Keratinocyte (primary cell): ENCODE results near the gene KCND2. TPM values are rescaled to one million over a fixed set of nuclear protein-coding genes. Genes with fewer than 3 reads are reported as not detected.

ENCODE experiments used
- DNase-seq: peaks from one replicate; pipeline ENCODE4 v3.0.0-alpha.2; 2011; ENCODE audit warnings: low read depth, missing footprints, low spot score
- FAIRE-seq: peaks from 2 replicates; lab custom pipeline; 2011; peaks lifted over from hg19 to GRCh38; lab: Jason Lieb, UNC
- H2AFZ ChIP-seq: 2 replicates; pipeline ENCODE4 v1.6.0; 2012; ENCODE audit warnings: low read length, control low read depth, inconsistent platforms; ENCODE audit not compliant: control insufficient read depth
- H3K27ac ChIP-seq: 2 replicates; pipeline ENCODE4 v1.5.1; 2011; ENCODE audit warnings: low read length; ENCODE audit not compliant: control insufficient read depth, insufficient read depth
- H3K27me3 ChIP-seq: 3 replicates; pipeline ENCODE4 v1.6.0; 2011; ENCODE audit warnings: low read length; ENCODE audit not compliant: control insufficient read depth, insufficient read depth; ENCODE audit errors: extremely low read depth
- H3K36me3 ChIP-seq, 2 experiments: 2 replicates in 1 of 2; 3 replicates in 1 of 2; pipeline ENCODE4 v1.5.1; 2011; ENCODE audit warnings: low read length in 2 of 2, mild to moderate bottlenecking in 1 of 2; ENCODE audit not compliant: control insufficient read depth in 2 of 2, insufficient read depth in 2 of 2; ENCODE audit errors: extremely low read depth in 1 of 2
- H3K4me1 ChIP-seq: 3 replicates; pipeline ENCODE4 v1.5.1; 2011; ENCODE audit warnings: low read length; ENCODE audit not compliant: control insufficient read depth, insufficient read depth; ENCODE audit errors: extremely low read depth
- H3K4me2 ChIP-seq: 3 replicates; pipeline ENCODE4 v1.6.0; 2011; ENCODE audit warnings: low read depth, low read length; ENCODE audit not compliant: control insufficient read depth, insufficient read depth; ENCODE audit errors: extremely low read depth
- H3K4me3 ChIP-seq, 3 experiments: fragments of 200-600 bp in 1 of 3; sonication (generic) in 1 of 3; 2 replicates in 2 of 3; 3 replicates in 1 of 3; pipeline ENCODE4 v1.5.1; 2011 to 2016; ENCODE audit warnings: low read length in 3 of 3, mild to moderate bottlenecking in 3 of 3, control low read depth in 2 of 3, inconsistent platforms in 1 of 3, low read depth in 1 of 3, mixed read lengths in 1 of 3, mixed run types in 1 of 3, moderate library complexity in 1 of 3; ENCODE audit not compliant: control insufficient read depth in 2 of 3, insufficient read depth in 2 of 3; ENCODE audit errors: extremely low read depth in 1 of 3
- H3K79me2 ChIP-seq: 2 replicates; pipeline ENCODE4 v1.6.0; 2012; ENCODE audit warnings: low read length; ENCODE audit not compliant: control insufficient read depth, insufficient read depth
- H3K9ac ChIP-seq: 3 replicates; pipeline ENCODE4 v1.6.0; 2011; ENCODE audit warnings: low read length; ENCODE audit not compliant: control insufficient read depth, insufficient read depth; ENCODE audit errors: extremely low read depth
- H3K9me1 ChIP-seq: 3 replicates; pipeline ENCODE4 v1.6.0; 2011; ENCODE audit warnings: low read length; ENCODE audit not compliant: control insufficient read depth, insufficient read depth; ENCODE audit errors: extremely low read depth
- H3K9me3 ChIP-seq: 2 replicates; pipeline ENCODE4 v1.5.1; 2012; ENCODE audit warnings: low read depth, low read length; ENCODE audit not compliant: control insufficient read depth
- H4K20me1 ChIP-seq: 3 replicates; pipeline ENCODE4 v1.6.0; 2011; ENCODE audit warnings: low read length; ENCODE audit not compliant: control insufficient read depth, insufficient read depth; ENCODE audit errors: extremely low read depth
- EZH2 ChIP-seq: IDR thresholded peaks from one replicate; pipeline ENCODE4 v1.6.1; 2012; ENCODE audit warnings: inconsistent platforms, mild to moderate bottlenecking, low read length, moderate library complexity
- dilution Hi-C: fragments of 300-500 bp; cut with MboI; formaldehyde crosslinking; loops from one replicate; pipeline ENCODE4 v1.7.0; 2020; ENCODE audit warnings: low sequenced_read_pairs; ENCODE audit not compliant: extremely low pct_ligation_motif_present
- polyA plus RNA-seq, 5 experiments: library from polyadenylated mRNA; depleted of rRNA in 3 of 5; stranded (reverse) in 3 of 5; stranded (forward) in 1 of 5; unstranded in 1 of 5; fragments of >200 nt; gene quantifications; 1 replicate in 1 of 5; 2 replicates in 3 of 5; 3 replicates in 1 of 5; pipeline versions ENCODE4 v1.2.1 to v1.2.3, GENCODE V29; 2011 to 2012; ENCODE audit warnings: missing spikeins in 2 of 5, low read depth in 1 of 5, low replicate concordance in 1 of 5
- TF ChIP-seq, protein P1 (sequence below), 3 experiments: IDR thresholded peaks in 1 of 3; conservative IDR thresholded peaks in 1 of 3; optimal IDR thresholded peaks in 1 of 3; 2 replicates in 2 of 3; 3 replicates in 1 of 3; pipeline versions ENCODE3 to v1.5.1; 2011; ENCODE audit warnings: low read length in 3 of 3, mild to moderate bottlenecking in 3 of 3, moderate library complexity in 2 of 3, control low read depth in 1 of 3, inconsistent platforms in 1 of 3; ENCODE audit not compliant: insufficient read depth in 2 of 3; ENCODE audit errors: extremely low read depth in 1 of 3

KCND2 gene
- polyA plus RNA-seq, 1 donor (not counting 4 experiments of a cell fraction or from before 2014, with no cell fraction given): not detected

DNA sequence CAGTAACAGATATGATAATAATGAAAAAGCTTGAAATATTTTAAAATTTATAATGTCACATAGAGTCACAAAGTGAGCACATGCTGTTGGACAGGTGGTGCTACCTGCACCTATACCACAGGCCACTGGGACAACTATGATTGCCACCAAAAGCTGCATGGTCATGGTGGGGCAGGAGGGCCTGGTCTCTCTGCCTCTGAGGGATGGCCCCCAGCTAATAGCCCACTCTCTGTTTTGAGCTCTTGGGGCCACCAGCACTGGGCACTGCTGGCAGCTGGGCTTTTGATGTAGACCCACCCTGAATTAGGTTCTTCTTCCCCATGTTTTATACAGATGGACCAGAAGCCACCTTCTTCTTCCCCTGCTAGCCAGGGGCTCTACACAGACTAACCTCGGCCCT, 265.4 kb downstream of the KCND2 start:
- Histone ChIP-seq H2AFZ (no peak overlapping the region), H3K4me3 (no peak overlapping the region), H3K9ac (no peak overlapping the region), H3K27ac (no peak overlapping the region), H3K36me3 (no peaks in the 10 kb centered on the region), H4K20me1 (no peaks in the 10 kb centered on the region), H3K4me1 (no peaks in the 10 kb centered on the region), H3K4me2 (no peak overlapping the region), H3K9me1 (no peaks in the 10 kb centered on the region), H3K9me3 (no peaks in the 10 kb centered on the region), H3K79me2 (no peaks in the 10 kb centered on the region), H3K27me3 (no peaks in the 10 kb centered on the region)
- FAIRE-seq: no peak
- no peak for TF ChIP-seq EZH2
- TF ChIP-seq, protein P1, sequence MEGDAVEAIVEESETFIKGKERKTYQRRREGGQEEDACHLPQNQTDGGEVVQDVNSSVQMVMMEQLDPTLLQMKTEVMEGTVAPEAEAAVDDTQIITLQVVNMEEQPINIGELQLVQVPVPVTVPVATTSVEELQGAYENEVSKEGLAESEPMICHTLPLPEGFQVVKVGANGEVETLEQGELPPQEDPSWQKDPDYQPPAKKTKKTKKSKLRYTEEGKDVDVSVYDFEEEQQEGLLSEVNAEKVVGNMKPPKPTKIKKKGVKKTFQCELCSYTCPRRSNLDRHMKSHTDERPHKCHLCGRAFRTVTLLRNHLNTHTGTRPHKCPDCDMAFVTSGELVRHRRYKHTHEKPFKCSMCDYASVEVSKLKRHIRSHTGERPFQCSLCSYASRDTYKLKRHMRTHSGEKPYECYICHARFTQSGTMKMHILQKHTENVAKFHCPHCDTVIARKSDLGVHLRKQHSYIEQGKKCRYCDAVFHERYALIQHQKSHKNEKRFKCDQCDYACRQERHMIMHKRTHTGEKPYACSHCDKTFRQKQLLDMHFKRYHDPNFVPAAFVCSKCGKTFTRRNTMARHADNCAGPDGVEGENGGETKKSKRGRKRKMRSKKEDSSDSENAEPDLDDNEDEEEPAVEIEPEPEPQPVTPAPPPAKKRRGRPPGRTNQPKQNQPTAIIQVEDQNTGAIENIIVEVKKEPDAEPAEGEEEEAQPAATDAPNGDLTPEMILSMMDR (optimal IDR thresholded peaks at IDR 0.05 in 1 of 3, IDR thresholded peaks at IDR 0.05 in 1 of 3, conservative IDR thresholded peaks at IDR 0.05 in 1 of 3; ENCODE audit: extremely low read depth in 1 of 3, insufficient read depth in 2 of 3, low read length in 3 of 3): no peak
- dilution Hi-C loops: no loop called here
- DNase-seq: no peak

GRCh38 chr7:120539321-120539720, 266.3 kb downstream of the KCND2 start:
- FAIRE-seq (no peak), DNase-seq (no peak)
- Histone ChIP-seq H3K27ac (no peak overlapping the region), H3K9me3 (no peaks in the 10 kb centered on the region), H3K4me1 (no peaks in the 10 kb centered on the region), H3K4me2 (no peak overlapping the region), H3K27me3 (no peaks in the 10 kb centered on the region), H3K4me3 (no peak overlapping the region), H3K79me2 (no peaks in the 10 kb centered on the region), H4K20me1 (no peaks in the 10 kb centered on the region), H3K9me1 (no peaks in the 10 kb centered on the region), H3K36me3 (no peaks in the 10 kb centered on the region), H3K9ac (no peak overlapping the region), H2AFZ (no peak overlapping the region)
- dilution Hi-C loops: no loop called here
- TF ChIP-seq, protein P1 (optimal IDR thresholded peaks at IDR 0.05 in 1 of 3, IDR thresholded peaks at IDR 0.05 in 1 of 3, conservative IDR thresholded peaks at IDR 0.05 in 1 of 3; ENCODE audit: extremely low read depth in 1 of 3, insufficient read depth in 2 of 3, low read length in 3 of 3): no peak
- no peak for TF ChIP-seq EZH2
